Activated effector memory CD4-positive, alpha-beta T cell treated with anti-CD3 and anti-CD28 coated beads, Interleukin-2, amount 50 U/mL, for 16 hours (primary cell): ENCODE measurements around the gene TRIM6.
"Not testable (repeated sequence)": the region's sequence is repeated elsewhere in the genome, so short reads cannot be mapped to it uniquely, and the experiment has no call there.

ENCODE experiments used
- DNase-seq: peaks from one replicate; pipeline ENCODE4 v3.0.0-alpha.2; 2020

The TRIM6 gene

GRCh38 chr11:5596607-5597201, at the start of gene TRIM6:
TRIM6 (plus strand) TSS chr11:5596637; CDS start chr11:5596898, 261 bp downstream.
- no peak for DNase-seq

GRCh38 chr11:5547982-5548381, 48.5 kb upstream of the TRIM6 start:
- no peak for DNase-seq

- DNase-seq, result no peak
Measured at GRCh38 chr11:5548440-5548839, 48.0 kb upstream of the TRIM6 start, which contains the start of gene OR52H1. OR52H1 (minus strand) TSS chr11:5548540; CDS start chr11:5545505, 3,035 bp downstream.

- no peak for DNase-seq
Measured at GRCh38 chr11:5550440-5551095, 45.9 kb upstream of the TRIM6 start.

- no peak for DNase-seq
Measured at GRCh38 chr11:5553343-5553742, 43.1 kb upstream of the TRIM6 start.

GRCh38 chr11:5556596-5557188, 39.7 kb upstream of the TRIM6 start:
- no peak for DNase-seq

GRCh38 chr11:5557751-5558150, 38.7 kb upstream of the TRIM6 start:
- no peak for DNase-seq

GRCh38 chr11:5564259-5565019, 32.0 kb upstream of the TRIM6 start:
- DNase-seq, result no peak

- DNase-seq, result no peak
Measured at GRCh38 chr11:5574654-5575053, 21.8 kb upstream of the TRIM6 start.

GRCh38 chr11:5575152-5575551, 21.3 kb upstream of the TRIM6 start:
- no peak for DNase-seq

- DNase-seq, result no peak
Measured at GRCh38 chr11:5577101-5577500, 19.3 kb upstream of the TRIM6 start.

GRCh38 chr11:5580577-5580976, 15.9 kb upstream of the TRIM6 start, which contains the start of gene OR52B6:
OR52B6 (plus strand) TSS chr11:5580877; CDS start chr11:5580877, 0 bp downstream.
- DNase-seq, result no peak

GRCh38 chr11:5581014-5581413, 15.4 kb upstream of the TRIM6 start:
- no peak for DNase-seq

GRCh38 chr11:5584458-5584857, 12.0 kb upstream of the TRIM6 start:
- not testable (repeated sequence) for DNase-seq

- not testable (repeated sequence) for DNase-seq
Measured at GRCh38 chr11:5589906-5590305, 6.5 kb upstream of the TRIM6 start.

- no peak for DNase-seq
Measured at GRCh38 chr11:5591613-5592012, 4.8 kb upstream of the TRIM6 start.

GRCh38 chr11:5592615-5593014, 3.8 kb upstream of the TRIM6 start:
- DNase-seq, result no peak

GRCh38 chr11:5593146-5593545, 3.3 kb upstream of the TRIM6 start:
- DNase-seq, result no peak

GRCh38 chr11:5597953-5598352, 1.5 kb downstream of the TRIM6 start:
- no peak for DNase-seq

GRCh38 chr11:5600374-5600851, 4.0 kb downstream of the TRIM6 start:
- DNase-seq, result peak; percentile 82

GRCh38 chr11:5602791-5603190, 6.4 kb downstream of the TRIM6 start:
- not testable (repeated sequence) for DNase-seq

- peak; percentile 34 for DNase-seq
Measured at GRCh38 chr11:5603326-5603725, 6.9 kb downstream of the TRIM6 start.

GRCh38 chr11:5604896-5605295, 8.5 kb downstream of the TRIM6 start:
- no peak for DNase-seq
